Loucy (cell line): Measurements from ENCODE around the gene CLEC16A.

Source experiments
- H2AFZ ChIP-seq: fragments of 200-600 bp; sonication (generic); 2 replicates; pipeline ENCODE4 v1.6.0; 2016; ENCODE audit warnings: antibody characterized with exemption, mild to moderate bottlenecking, low read length, moderate library complexity
- H3F3A ChIP-seq: fragments of 200-600 bp; 2 replicates; pipeline ENCODE4 v1.6.0; 2016; ENCODE audit warnings: antibody characterized with exemption, low read depth, mild to moderate bottlenecking
- H3K27me3 ChIP-seq: fragments of 200-600 bp; sonication (generic); 2 replicates; pipeline ENCODE4 v1.6.1; 2014; ENCODE audit warnings: low read length, mild to moderate bottlenecking; ENCODE audit not compliant: insufficient read depth, poor library complexity, severe bottlenecking
- H3K36me3 ChIP-seq: fragments of 200-600 bp; sonication (generic); 2 replicates; pipeline ENCODE4 v1.6.1; 2016; ENCODE audit warnings: low read length; ENCODE audit not compliant: insufficient read depth
- H3K4me1 ChIP-seq: fragments of 200-600 bp; sonication (generic); 2 replicates; pipeline ENCODE4 v1.5.1; 2014; ENCODE audit warnings: low read length, mild to moderate bottlenecking; ENCODE audit not compliant: insufficient read depth, poor library complexity, severe bottlenecking
- H3K4me2 ChIP-seq: fragments of 200-600 bp; sonication (generic); 2 replicates; pipeline ENCODE4 v1.6.0; 2014; ENCODE audit warnings: antibody characterized with exemption, low read length, low read depth, mild to moderate bottlenecking; ENCODE audit not compliant: poor library complexity, severe bottlenecking
- H3K4me3 ChIP-seq: fragments of 200-600 bp; sonication (generic); 2 replicates; pipeline ENCODE4 v1.5.1; 2014; ENCODE audit warnings: low read length, mild to moderate bottlenecking, mixed read lengths; ENCODE audit not compliant: poor library complexity, severe bottlenecking
- H3K79me2 ChIP-seq: fragments of 200-600 bp; sonication (generic); 2 replicates; pipeline ENCODE4 v1.6.1; 2014; ENCODE audit warnings: low read length; ENCODE audit not compliant: insufficient read depth
- H3K9ac ChIP-seq: fragments of 200-600 bp; sonication (generic); 2 replicates; pipeline ENCODE4 v1.6.0; 2014; ENCODE audit warnings: mild to moderate bottlenecking, low read depth, low read length, moderate library complexity; ENCODE audit not compliant: poor library complexity, severe bottlenecking
- H3K9me2 ChIP-seq: fragments of 200-600 bp; sonication (generic); replicated peaks from 2 replicates; pipeline ENCODE4 v1.6.1; 2016; ENCODE audit warnings: low read depth, low read length, mixed read lengths
- H3K9me3 ChIP-seq: fragments of 200-600 bp; sonication (generic); 2 replicates; pipeline ENCODE4 v1.6.1; 2014; ENCODE audit warnings: mild to moderate bottlenecking, antibody characterized with exemption, low read length, low read depth; ENCODE audit not compliant: insufficient read depth
- H4K20me1 ChIP-seq: fragments of 200-600 bp; sonication (generic); 2 replicates; pipeline ENCODE4 v1.6.0; 2014; ENCODE audit warnings: antibody characterized with exemption, low read length, mild to moderate bottlenecking; ENCODE audit not compliant: insufficient read depth, poor library complexity, severe bottlenecking
- CTCF ChIP-seq: fragments of 200-600 bp; sonication (generic); conservative IDR thresholded peaks from 2 replicates; pipeline ENCODE4 v1.5.1; 2014; ENCODE audit warnings: mild to moderate bottlenecking, antibody characterized with exemption, low read length
- EZH2phosphoT487 ChIP-seq: fragments of 200-600 bp; IDR thresholded peaks from 2 replicates; pipeline ENCODE4 v1.6.1; 2018; ENCODE audit warnings: antibody characterized with exemption, mild to moderate bottlenecking, moderate library complexity, borderline replicate concordance

CLEC16A gene

GRCh38 chr16:10896723-10897122 lies 47.6 kb upstream of the CLEC16A start:
- H3K79me2 ChIP-seq = no peaks in the 10 kb centered on the region
- H4K20me1 ChIP-seq = no peaks in the 10 kb centered on the region
- H2AFZ ChIP-seq = no peak overlapping the region
- no peaks in the 10 kb centered on the region for H3K27me3 ChIP-seq
- TF ChIP-seq EZH2phosphoT487 (no peak), CTCF (no peak)
- H3K4me3 ChIP-seq = no peak overlapping the region
- H3K9ac ChIP-seq = no peak overlapping the region
- no peaks in the 10 kb centered on the region for H3K36me3 ChIP-seq
- H3F3A ChIP-seq = no peaks in the 10 kb centered on the region
- H3K4me1 ChIP-seq = no peaks in the 10 kb centered on the region
- H3K9me2 ChIP-seq = no peaks in the 10 kb centered on the region
- no peak overlapping the region for H3K4me2 ChIP-seq
- H3K9me3 ChIP-seq = no peaks in the 10 kb centered on the region

GRCh38 chr16:10897134-10897533 lies 47.2 kb upstream of the CLEC16A start:
- Histone ChIP-seq H3K4me1 (no peaks in the 10 kb centered on the region), H3K4me3 (no peak overlapping the region), H4K20me1 (no peaks in the 10 kb centered on the region), H3K79me2 (no peaks in the 10 kb centered on the region), H3F3A (no peaks in the 10 kb centered on the region), H3K27me3 (no peaks in the 10 kb centered on the region), H2AFZ (no peak overlapping the region), H3K9me3 (no peaks in the 10 kb centered on the region), H3K36me3 (no peaks in the 10 kb centered on the region), H3K9me2 (no peaks in the 10 kb centered on the region), H3K9ac (no peak overlapping the region), H3K4me2 (no peak overlapping the region)
- TF ChIP-seq CTCF (no peak), EZH2phosphoT487 (no peak)

GRCh38 chr16:10902999-10903398 lies 41.4 kb upstream of the CLEC16A start:
- Histone ChIP-seq H3K9ac (no peak overlapping the region), H4K20me1 (no peaks in the 10 kb centered on the region)

More at GRCh38 chr16:10902999-10903398, 41.4 kb upstream of the CLEC16A start:
- Histone ChIP-seq H3K79me2 (no peaks in the 10 kb centered on the region), H3K9me2 (no peaks in the 10 kb centered on the region), H3K27me3 (no peaks in the 10 kb centered on the region), H2AFZ (no peak overlapping the region), H3K4me3 (no peak overlapping the region), H3K9me3 (no peaks in the 10 kb centered on the region), H3K36me3 (no peaks in the 10 kb centered on the region), H3K4me1 (no peaks in the 10 kb centered on the region), H3F3A (no peaks in the 10 kb centered on the region), H3K4me2 (no peak overlapping the region)
- no peak for TF ChIP-seq EZH2phosphoT487
- TF ChIP-seq CTCF = no peak
